ENCODE data around the gene ZNF132.

Gene ZNF132

DNA sequence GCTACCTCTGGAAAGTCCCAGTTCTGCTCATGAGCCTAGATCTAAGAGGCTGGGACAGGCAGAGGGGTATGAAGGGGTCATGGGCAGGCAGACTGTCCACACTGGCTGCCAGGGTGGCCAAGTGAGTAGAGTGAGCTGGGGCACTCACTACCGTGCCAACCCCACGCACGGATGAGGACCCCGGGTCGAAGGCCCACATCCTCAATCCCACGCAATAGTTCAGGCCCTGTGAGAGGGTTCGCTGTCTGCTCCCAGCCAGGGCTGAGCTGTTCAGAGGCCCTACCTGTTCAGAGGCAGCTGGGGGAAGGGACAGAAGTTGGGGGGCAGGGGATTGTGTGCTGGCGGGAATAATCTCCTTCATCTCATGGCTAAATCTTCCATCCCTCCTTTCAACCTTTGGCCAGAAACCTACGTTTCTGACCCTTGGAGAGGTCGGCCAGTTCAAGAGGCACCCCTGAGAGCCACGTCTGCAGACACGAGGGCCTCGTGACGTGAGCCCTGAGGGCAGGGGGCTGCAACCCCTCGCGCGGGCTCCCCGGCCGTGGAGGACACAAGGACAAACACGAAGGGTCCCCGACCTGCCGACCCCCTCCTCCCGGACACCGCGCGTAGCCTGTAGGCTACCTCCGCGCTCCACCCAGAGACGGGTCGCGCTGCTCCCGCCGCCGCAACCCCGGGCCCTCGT lies 53.9 kb downstream of the ZNF132 start:
- DNase-seq, result no peak

- DNase-seq, result no peak
Measured at GRCh38 chr19:58385313-58385890, 54.6 kb downstream of the ZNF132 start.

DNA sequence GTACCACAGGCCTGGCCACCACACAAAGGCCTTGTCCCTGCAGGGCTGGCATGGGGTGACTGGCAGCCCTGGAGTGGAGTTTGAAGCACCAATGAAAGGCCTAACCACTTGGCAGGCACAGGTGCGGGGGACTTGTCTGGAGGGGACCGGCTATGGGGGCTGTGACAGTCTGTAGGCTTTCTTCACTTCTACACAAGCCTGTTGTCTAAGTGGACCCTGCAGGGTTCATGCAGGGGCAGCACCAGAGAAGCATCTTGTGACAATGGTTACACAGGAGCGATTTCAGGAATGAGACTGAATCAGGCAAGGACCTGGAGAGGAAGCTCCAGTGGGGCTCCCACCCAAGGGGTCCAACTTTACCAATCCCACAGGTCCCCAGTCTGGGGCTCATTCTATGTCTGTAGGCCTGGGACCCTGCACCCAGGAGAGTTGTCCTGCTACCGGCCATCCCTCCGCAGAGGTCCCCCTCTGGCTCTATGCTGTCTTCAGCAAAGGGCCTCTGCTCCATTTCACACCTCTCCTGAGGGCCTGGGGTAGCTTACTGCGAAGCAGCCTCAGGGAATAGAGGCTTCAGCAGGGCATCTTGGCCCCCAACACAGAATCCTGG lies 56.9 kb downstream of the ZNF132 start:
- no peak for DNase-seq

Measured in hippocampal formation (tissue), 2 donors.